Activated T-cell treated with anti-CD3 and anti-CD28 coated beads, Interleukin-2, amount 50 U/mL, for 48 hours (primary cell): ENCODE results near the gene PLD6.
A peak's percentile ranks its signal among the peaks of the same experiment; 100 is the strongest.
"Not testable (repeated sequence)": the region's sequence is repeated elsewhere in the genome, so short reads cannot be mapped to it uniquely, and the experiment has no call there.

ENCODE experiments used
- DNase-seq, 2 experiments: peaks; one replicate each; pipeline ENCODE4 v3.0.0-alpha.2; 2020

The PLD6 gene, protein sequence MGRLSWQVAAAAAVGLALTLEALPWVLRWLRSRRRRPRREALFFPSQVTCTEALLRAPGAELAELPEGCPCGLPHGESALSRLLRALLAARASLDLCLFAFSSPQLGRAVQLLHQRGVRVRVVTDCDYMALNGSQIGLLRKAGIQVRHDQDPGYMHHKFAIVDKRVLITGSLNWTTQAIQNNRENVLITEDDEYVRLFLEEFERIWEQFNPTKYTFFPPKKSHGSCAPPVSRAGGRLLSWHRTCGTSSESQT

DNA sequence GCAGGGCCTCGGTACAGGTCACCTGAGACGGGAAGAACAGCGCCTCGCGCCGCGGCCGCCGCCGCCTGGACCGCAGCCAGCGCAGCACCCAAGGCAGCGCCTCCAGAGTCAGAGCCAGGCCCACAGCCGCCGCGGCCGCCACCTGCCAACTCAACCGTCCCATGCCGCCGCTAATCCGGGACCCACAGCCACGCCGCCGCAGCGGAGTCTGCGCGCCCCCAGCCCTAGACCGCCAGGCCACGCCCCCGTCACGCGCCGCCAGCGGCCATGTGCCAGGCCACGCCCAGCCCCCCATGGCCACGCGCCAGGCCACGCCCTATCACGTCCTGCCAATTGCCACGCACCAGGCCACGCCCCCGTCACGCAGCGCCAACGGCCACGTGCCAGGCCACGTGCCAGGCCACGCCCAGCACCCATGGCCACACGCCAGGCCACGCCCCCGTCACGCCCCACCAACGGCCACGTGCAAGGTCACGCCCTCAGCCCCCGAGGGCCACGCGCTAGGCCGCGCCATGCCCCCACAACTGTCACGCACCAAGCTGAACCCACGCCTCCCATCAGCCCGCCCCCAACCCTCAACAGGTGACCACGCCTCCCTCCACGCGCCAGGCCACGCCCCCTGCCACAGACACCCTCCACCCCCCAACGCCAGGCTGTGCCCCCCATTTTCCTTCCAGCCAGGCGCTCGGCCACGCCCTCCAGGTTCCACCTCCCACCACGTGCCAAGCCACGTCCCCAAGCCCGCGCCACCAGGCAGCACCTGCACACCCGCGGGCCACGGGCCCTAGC lies at the start of gene PLD6:
Gene PLD6 (minus strand): TSS at position 210 of the 789 bp plus-strand sequence. CDS start 47 bp downstream, at position 163.
- peak; percentile 94 to 96 for DNase-seq

DNA sequence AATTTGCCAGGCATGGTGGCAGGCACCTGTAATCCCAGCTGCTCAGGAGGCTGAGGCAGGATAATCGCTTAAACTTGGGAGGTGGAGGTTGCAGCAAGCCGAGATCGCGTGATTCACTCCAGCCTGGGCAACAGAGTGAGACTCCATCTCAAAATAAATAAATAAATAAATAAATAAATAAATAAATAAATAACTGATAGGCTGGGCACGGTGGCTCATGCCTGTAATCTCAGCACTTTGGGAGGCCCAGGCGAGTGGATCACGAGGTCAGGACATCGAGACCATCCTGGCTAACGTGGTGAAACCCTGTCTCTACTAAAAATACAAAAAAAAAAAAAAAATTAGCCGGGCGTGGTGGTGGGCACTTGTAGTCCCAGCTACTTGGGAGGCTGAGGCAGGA lies 49.6 kb upstream of the PLD6 start:
- DNase-seq = not testable (repeated sequence)

DNA sequence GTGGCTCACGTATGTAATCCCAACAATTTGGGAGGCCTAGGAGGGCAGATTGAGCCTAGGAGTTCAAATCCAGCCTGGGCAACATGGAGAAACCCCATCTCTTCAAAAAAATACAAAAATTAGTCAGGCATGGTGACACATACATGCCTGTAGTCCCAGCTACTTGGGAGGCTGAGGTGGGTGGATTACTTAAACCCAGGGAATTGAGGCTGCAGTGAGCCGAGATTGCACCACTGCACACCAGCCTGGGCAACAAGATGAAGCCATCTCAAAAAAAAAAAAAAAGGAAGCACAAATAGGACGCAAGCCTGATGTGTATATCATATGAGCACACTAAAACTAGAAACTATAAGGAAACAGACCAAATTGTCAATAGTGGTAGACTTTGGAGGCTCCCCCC lies 47.9 kb upstream of the PLD6 start:
- DNase-seq = no peak

DNA sequence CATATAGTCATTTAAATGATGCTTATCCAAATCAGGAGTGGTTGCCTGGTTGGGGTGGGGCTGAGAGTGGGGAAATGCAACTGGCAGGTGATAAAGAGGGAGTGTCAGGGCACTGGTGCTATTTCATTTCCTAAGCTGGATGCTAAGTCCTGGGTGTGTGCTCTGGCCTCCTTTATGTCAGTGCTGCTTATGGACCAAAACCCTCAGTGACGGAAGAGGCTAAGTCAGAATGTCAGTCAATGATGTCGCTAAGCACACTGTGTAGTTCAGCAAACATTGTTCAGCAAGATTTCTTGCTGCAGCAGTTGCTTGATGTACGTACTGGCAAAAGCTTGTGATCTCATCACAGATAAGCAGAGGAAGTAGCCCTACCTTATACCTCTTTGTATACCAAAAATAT lies 47.3 kb upstream of the PLD6 start:
- DNase-seq = no peak

DNA sequence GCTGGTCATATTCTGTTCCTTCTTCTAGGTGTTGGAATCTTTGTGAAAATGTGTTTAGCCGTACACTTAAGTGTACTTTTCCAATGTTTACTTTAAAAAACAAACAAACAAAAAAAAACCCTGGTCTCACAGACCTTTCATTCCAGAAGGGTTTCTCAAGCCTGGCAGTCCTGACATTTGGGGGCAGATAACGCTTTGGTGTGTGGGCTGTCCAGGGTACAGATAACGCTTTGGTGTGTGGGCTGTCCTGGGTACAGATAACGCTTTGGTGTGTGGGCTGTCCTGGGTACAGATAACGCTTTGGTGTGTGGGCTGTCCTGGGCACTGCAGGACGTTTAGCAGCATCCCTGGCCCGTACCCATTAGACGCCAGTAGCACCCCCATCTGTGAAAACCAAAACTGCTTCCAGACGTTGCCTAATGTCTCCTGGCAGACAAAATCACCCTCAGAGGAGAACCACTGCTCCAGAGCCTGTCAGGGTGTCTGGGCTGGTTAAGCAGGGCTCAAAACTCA lies 46.1 kb upstream of the PLD6 start:
- no peak for DNase-seq

DNA sequence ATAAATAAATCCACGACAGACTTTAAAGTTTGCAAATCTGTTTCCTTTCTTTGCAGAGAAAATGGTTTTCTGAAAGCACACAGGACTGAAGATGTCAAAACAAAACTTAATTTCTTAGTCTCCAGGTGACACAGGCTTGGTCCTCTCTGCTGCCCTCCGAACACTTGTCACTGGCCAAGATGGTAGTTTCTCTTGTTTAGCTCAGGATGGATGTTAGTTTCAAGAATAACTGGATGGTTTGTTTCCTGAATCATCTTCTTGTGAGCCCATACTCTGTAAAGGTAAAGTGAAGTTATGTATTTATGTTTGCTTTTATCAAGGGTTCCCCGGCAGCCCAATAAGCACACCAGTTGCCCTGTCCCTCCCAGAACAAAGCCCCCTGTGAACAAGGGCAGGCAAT lies 40.7 kb upstream of the PLD6 start:
- no peak for DNase-seq

DNA sequence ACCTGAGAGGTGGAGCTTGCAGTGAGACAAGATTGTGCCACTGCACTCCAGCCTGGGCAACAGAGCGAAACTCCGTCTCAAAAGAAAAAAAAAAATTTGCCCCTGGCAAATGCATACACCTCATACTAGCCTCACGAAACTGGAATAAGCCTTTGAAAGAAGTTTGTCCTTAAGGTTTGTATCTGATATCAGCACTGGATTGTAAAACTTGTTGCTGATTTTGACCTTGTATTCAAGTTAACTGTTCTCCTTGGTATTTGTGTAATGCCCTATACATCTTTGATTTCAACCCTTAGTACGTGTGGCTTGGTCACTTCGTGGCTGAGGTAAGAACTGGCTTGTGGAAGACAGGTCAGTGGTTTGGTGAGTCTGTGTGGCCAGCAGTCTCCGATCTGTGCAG lies 37.0 kb upstream of the PLD6 start:
- DNase-seq = no peak

DNA sequence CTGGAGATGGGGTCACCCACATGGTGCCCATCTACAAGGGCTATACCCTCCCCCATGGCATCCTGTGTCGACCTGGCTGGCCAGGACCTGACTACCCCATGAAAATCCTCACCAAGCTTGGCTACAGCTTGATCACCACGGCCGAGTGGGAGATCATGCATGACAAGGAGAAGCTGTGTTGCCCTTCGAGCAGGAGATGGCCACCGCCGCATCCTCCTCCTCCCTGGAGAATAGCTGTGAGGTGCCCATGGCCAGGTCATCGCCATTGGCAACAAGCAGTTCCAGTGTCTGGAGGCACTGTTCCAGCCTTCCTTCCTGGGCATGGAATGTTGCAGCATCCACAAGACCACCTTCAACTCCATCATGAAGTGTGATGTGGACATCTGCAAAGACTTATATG lies 36.1 kb upstream of the PLD6 start:
- DNase-seq = no peak

DNA sequence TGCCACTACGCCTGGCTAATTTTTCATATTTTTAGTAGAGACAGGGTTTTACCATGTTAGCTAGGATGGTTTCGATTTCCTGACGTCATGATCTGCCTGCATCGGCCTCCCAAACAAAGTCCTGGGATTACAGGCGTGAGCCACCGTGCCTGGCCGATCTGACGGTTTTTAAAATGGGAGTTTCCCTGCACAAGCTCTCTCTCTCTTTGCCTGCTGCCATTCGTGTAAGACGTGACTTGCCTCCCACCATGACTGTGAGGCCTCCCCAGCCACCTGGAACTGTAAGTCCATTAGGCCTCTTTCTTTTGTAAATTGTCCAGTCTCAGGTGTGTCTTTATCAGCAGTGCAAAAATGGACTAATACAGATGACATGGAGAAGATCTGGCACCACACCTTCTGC lies 35.5 kb upstream of the PLD6 start:
- DNase-seq = no peak

DNA sequence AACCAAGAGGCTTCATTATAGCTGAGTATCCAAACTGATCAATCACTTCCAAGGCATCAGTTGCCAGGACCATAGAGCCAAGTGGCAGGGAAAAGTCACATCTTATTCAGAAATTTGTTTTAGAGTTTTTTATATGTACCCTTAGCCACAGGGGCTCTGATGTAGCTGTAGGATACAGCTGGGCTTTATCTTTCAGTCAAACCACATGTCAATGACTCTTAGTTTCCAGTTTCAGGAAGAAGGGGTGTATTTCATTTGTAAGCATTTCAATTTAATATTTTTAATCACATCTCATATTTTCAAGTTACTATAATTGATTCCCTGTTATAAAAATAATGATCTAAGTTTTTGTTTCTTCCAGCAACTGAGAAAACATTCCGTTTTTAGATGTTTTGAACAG lies 33.7 kb upstream of the PLD6 start:
- DNase-seq = no peak

DNA sequence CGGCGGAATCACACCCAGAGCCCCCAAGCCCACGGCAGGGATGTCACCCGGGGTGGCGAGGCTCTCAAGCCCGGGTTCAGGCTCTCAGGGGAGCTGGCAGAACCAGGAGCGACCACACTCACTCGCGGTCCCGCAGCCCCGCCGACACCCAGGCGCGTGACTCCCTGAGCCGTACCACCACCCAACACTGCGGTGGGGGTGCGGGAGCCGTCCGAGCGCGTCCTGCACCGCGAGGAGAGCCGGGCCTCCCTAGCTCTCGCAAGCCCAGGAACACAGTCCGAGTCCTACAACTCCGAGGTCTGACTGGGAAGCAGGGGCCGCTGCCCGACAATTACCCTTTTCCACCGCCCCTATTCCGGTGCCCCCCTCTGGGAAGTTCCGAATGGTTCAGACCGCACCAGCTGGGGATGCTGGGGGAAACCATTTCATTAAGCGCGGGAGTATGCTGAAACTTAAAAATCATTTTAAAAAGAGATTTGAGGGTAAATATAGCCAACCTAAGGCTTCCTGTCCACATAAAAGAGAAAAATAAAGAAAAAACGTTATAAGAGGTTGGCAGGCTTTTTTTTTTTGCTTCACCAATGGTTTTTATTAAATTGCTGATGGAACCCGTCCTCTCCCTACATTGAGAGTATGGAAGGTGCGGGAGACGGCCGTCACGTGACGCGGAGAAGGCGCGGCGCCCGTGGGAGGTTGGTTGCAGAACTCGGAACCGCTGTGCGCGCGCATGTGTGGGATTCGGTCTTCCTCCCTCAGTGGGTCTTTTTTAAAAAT lies 31.1 kb upstream of the PLD6 start, which contains the start of gene FLCN:
Gene FLCN (minus strand): TSS at position 143 of the 774 bp plus-strand sequence. CDS start 9,031 bp downstream, outside the sequence.
- DNase-seq = peak; percentile 88 to 91

DNA sequence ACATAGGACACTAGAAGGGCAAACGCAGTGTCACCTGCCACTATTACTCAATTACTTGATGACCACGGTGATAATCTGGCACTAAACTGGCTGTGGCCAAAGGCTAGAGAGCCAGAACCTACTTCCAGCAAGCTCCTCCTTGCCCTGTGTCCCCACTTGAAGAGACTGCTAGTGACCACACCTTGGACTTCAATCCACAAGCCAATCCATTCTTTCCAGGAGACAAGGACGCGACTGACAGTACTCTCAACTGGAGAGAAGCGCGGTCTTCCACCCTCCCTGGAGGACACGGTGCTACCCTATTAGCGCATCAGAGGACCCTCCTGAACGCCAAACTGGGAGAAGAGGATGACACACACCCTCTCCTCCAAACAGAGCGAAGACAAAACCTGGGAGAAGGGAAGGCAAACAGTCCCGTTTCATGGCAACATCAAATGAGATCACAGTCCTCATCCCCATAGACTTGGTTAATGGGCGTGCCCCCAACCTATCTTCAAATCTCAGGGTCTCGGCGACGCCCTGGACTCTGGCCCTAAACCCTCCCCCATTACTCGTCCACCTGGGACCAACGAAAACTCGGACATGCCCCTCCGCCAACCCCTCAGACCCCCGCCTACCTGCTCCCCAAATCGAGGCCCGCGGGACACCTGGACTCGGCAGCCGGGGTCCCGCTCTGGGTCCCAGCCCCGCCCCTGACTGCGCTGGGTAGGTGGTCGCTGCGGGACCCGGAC lies 30.3 kb upstream of the PLD6 start:
- DNase-seq = peak; percentile 30 to 34

DNA sequence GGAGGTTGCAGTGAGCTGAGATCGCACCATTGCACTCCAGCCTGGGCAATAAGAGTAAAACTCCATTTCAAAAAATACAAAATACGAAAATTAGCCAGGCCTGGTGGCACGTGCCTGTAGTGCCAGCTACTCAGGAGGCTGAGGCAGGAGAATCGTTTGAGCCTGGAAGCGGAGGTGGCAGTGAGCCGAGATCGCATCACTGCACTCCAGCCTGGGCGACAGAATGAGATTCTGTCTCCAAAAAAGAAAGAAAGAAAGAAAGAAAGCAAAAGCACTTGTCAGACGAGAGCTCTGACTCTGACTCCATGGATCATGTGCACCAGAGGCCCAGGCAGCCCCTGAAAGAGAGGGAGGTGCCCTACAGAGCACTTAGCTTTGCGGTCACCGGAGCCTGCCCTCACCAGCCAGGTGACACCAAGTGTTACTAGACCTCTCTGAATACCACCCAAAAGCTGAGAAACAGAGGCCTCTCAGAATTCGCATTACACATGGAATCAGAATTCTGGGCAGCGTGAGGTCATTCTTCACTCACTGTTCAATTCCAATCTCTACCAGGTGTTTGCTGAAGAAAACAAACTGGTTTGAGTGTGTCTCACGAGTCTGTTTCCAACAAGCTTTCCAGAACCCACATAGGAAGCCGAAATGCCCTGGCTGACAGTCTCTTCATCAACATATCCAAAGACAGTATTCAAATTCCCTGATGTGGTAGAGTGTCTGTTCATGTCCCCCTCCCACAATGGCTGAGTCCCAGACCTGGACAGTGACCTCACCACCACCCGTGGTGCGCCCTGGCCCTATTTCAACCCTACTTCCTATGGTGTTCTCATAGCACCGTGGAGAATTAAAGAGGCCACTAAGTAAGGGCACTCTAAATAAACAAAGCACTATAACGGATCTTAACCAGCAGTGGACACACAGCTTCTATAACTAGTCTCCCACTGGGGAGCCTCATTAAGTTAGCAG lies 29.4 kb upstream of the PLD6 start:
- no peak for DNase-seq

DNA sequence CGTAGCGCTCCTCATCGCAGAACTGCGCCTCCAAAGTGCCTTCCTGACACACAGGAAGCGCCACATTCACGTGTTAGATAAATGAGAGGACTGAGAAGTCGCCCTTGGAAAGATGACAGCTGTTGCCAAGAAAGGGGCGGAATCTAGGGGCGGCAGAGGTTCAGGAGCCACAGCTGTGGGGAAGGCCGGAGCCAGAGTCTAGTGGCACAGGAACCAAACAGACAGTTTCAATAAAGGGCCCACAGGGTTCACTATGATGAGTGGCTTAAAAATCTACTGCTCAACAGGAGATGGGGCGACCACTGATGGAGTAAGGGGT lies 26.1 kb upstream of the PLD6 start:
- DNase-seq = no peak

DNA sequence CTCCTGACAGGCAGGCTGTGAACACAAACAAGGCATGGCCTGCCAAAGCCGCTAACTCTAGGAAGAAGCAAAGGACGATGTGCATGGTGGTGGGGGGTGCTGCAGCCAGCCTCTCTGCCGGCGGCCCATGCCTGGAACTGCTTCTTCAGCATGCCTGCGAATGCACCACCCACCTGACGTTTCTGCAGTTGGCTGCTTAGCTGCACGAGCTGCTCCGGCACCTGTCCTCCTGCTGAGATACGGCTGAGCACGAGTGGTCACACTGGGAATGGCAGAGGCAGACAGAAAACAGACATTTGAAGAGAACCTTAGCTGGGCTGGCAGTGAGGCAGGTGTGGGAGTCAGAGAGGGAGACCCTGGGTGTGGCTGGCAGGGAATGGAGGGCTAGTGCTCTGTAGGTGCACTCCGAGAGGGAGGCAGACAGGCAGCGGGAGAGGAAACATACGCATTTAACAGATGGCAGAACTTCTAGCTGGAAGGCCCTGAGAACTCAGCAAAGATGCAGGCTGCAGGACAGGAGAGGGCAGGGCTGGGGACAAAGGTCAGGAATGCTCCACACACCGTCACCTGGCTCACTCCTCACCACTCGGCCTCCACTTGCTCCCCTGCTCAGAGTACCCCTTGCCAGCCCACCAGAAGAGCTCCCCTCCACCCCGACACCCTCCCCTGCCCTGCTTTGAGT lies 25.6 kb upstream of the PLD6 start:
- DNase-seq = no peak

DNA sequence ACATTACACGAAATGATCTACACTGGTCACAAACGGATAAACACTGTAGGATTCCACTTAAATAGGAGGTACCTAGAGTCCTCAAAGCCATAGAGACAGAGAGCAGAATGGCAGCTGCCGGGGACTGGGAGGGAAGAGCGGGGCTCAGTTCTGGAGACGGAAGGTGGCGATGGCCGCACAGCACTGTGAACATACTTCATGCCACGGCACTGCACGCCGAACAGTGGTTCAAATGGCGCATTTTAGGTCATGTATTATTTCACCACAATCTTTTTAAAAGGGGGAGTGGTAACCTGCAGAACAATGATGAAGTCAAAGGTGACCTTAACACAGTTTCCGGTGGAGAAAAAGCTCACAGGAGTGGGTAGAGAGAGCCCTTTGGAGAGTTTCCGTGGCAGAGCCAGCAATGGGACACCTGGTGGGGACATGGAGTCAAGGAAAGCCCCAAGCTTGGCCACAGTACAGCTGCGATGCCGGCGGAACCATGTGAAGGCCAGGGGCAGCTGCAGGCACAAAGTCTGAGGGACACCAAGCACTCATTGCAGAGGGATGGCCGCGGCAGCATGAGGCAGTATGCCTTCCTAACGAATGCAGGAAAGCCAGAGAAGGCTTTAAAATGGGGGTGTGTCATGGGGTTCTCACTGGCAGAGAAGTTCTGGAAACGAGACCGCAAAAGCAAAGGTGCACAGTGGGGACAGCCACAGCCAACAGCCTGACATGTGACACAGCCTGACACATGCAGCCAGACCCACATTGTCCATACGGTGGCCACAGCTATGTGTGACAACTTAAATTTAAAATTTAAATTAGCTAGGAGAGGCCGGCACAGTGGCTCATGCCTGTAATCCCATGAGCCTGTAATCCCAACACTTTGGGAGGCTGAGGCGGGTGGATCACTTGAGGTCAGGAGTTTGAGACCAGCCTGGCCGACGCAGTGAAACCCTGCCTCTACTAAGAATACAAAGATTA lies 23.6 kb upstream of the PLD6 start:
- no peak for DNase-seq

DNA sequence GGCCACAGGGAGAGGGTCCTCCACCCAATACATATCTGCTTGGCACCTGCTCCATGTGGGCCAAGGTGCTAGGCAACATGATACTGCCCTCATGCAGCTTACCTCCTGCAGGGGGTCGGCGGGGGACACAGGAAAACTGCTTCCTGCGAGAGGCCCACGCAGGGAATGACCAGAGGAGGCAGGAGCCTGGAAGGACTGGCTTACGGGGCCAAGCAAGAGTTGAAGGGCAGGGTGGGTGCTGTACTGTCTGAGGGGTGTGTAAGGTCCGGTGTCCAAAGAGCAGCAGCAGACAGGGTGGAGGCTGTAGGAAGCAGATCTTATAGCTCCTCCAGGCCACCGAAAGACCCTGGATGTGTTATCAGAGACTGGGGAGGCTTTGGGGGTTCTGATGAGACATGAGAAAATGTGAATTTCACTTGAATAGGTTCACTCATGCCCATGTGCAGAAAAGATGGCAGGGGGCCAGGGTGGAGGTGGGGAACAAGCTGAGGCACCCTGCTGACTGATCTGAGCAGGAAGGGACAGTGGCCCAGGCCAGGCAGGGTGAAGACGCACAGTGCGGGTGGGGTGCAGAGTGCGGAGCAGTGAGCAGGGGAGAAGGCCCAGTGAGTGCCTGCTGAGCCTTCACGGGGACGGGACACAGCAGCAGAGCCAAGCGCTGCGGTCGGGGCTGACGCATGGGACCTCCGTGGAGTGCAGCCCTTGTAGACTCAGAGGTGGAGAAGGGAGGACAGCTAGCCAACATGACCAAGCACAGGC lies 22.6 kb upstream of the PLD6 start:
- no peak for DNase-seq

DNA sequence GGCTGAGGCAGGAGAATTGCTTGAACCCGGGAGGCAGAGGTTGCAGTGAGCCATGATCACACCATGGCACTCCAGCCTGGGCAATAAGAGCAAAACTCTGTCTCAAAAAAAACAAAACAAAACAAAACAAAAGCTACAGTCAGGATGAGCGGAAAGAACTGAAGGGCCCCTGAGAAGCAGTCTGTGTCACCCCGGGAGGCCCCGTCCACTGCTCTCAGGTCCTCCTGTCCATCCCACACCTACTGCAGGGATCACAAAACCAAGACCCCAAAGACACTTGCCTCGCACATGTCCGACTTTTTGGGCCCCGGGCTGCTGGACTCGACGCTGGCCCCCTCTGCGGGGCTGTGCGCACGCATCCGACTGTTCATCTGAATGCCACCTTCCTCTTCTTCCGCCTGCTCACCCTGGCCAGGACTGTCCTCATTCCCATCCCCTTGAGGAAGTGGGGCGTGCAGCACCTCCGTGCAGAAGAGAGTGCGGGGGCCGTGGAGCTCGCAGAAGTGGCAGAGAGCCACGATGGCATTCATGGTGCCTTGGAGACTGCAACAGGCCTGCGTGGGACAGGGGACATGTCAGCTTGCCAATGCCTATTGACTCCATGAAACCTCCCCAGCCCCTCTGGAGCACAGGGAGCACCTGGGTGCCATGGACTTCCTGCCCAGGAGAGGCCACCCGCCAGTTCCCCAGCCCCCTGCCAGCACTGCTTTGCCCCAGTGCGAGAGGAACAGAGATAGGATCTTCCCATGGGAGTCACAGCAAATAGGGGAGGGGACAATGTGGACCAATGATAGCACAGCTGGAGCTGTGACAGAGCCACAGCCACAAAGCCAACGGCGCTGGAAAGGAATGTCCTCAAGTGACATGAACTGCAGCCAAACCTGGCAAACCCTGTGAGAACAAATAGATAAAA lies 21.7 kb upstream of the PLD6 start:
- no peak for DNase-seq
